ENCODE results near the gene KATNB1. TPM values are rescaled to one million over a fixed set of nuclear protein-coding genes. Genes with fewer than 3 reads are reported as not detected.

Gene KATNB1
- total RNA-seq, 1 donor from 2014 or later: 23.4 TPM

Other genes starting within 250 kb of the KATNB1 start
- gene DOK4, start 249.3 kb upstream of the KATNB1 start, total RNA-seq: 123 TPM
- 10.2 TPM for gene CCDC102A, start 199.2 kb upstream of the KATNB1 start, total RNA-seq
- gene ADGRG5, start 193.1 kb upstream of the KATNB1 start, total RNA-seq: 3.7 TPM
- 312 TPM for gene ADGRG1, start 107.1 kb upstream of the KATNB1 start, total RNA-seq
- gene ADGRG3, start 67.5 kb upstream of the KATNB1 start, total RNA-seq: 0.60 TPM
- 1.9 TPM for gene DRC7, start 41.0 kb upstream of the KATNB1 start, total RNA-seq
- 39.3 TPM for gene KIFC3, start 66.7 kb downstream of the KATNB1 start, total RNA-seq
- 0.29 TPM for gene CNGB1, start 235.4 kb downstream of the KATNB1 start, total RNA-seq

Data from mucosa of gallbladder (tissue), 1 donor.